ENCODE measurements around the gene PHETA1.

Gene PHETA1

GRCh38 chr12:111412830-111413441 lies 44.0 kb upstream of the PHETA1 start:
- no peak for DNase-seq (ENCODE audit: low spot score)
- TF ChIP-seq CTCF (IDR thresholded peaks at IDR 0.05; ENCODE audit: borderline replicate concordance, control extremely low read depth, extremely low read depth, insufficient read depth, missing control alignments) = no peak
- in situ Hi-C loops (cut with MboI; ENCODE audit: low sequenced_read_pairs, unreplicated experiment) = no loop called here

GRCh38 chr12:111412007-111412829 lies 43.3 kb upstream of the PHETA1 start:
- in situ Hi-C loops (cut with MboI; ENCODE audit: low sequenced_read_pairs, unreplicated experiment) = no loop called here
- no peak for DNase-seq (ENCODE audit: low spot score)
- TF ChIP-seq CTCF (IDR thresholded peaks at IDR 0.05; ENCODE audit: borderline replicate concordance, control extremely low read depth, extremely low read depth, insufficient read depth, missing control alignments) = no peak

- DNase-seq (ENCODE audit: low spot score) = no peak
- TF ChIP-seq CTCF (IDR thresholded peaks at IDR 0.05; ENCODE audit: borderline replicate concordance, control extremely low read depth, extremely low read depth, insufficient read depth, missing control alignments) = no peak
- in situ Hi-C loops (cut with MboI; ENCODE audit: low sequenced_read_pairs, unreplicated experiment) = no loop called here
Measured at GRCh38 chr12:111411185-111411764, 42.4 kb upstream of the PHETA1 start.

GRCh38 chr12:111410431-111411184 lies 41.7 kb upstream of the PHETA1 start:
- in situ Hi-C loops (cut with MboI; ENCODE audit: low sequenced_read_pairs, unreplicated experiment) = no loop called here
- no peak for TF ChIP-seq CTCF (IDR thresholded peaks at IDR 0.05; ENCODE audit: borderline replicate concordance, control extremely low read depth, extremely low read depth, insufficient read depth, missing control alignments)
- peak; percentile 31 for DNase-seq (ENCODE audit: low spot score)

GRCh38 chr12:111409780-111410430 lies 41.0 kb upstream of the PHETA1 start:
- TF ChIP-seq CTCF (IDR thresholded peaks at IDR 0.05; ENCODE audit: borderline replicate concordance, control extremely low read depth, extremely low read depth, insufficient read depth, missing control alignments) = no peak
- in situ Hi-C loops (cut with MboI; ENCODE audit: low sequenced_read_pairs, unreplicated experiment) = no loop called here
- DNase-seq (ENCODE audit: low spot score) = peak; percentile 41

- DNase-seq (ENCODE audit: low spot score) = peak; percentile 40
- no peak for TF ChIP-seq CTCF (IDR thresholded peaks at IDR 0.05; ENCODE audit: borderline replicate concordance, control extremely low read depth, extremely low read depth, insufficient read depth, missing control alignments)
- in situ Hi-C loops (cut with MboI; ENCODE audit: low sequenced_read_pairs, unreplicated experiment) = no loop called here
Measured at GRCh38 chr12:111409403-111409779, 40.5 kb upstream of the PHETA1 start.

All from GM13976 (cell line).